H1 (cell line): Measurements from ENCODE around the gene FXR1. TPM values are rescaled to one million over a fixed set of nuclear protein-coding genes. Genes with fewer than 3 reads are reported as not detected.

Experiments used
- ASH2L ChIP-seq: fragments of 200-600, 300-600 bp; sonication (generic); IDR thresholded peaks from one replicate; pipeline ENCODE4 v1.7.1; 2017; ENCODE audit warnings: low read length
- BCL11A ChIP-seq, 2 experiments: IDR thresholded peaks; one replicate each; pipeline ENCODE4 v1.6.1; 2011; ENCODE audit warnings: low read depth in 2 of 2, low read length in 2 of 2, mild to moderate bottlenecking in 2 of 2
- CREB1 ChIP-seq: IDR thresholded peaks from 2 replicates; pipeline ENCODE4 v1.6.1; 2012; ENCODE audit warnings: inconsistent platforms
- EP300 ChIP-seq, 2 experiments: IDR thresholded peaks; 1 replicate in 1 of 2; 2 replicates in 1 of 2; pipeline ENCODE4 v1.6.1; 2011 to 2012; ENCODE audit warnings: low read depth in 2 of 2, low read length in 2 of 2, mild to moderate bottlenecking in 2 of 2, borderline replicate concordance in 1 of 2, inconsistent platforms in 1 of 2, moderate library complexity in 1 of 2
- EZH2 ChIP-seq: fragments of 200-600 bp; sonication (generic); IDR thresholded peaks from 2 replicates; pipeline ENCODE4 v1.7.1; 2012; ENCODE audit warnings: low read depth, mild to moderate bottlenecking, moderate library complexity, low read length, inconsistent platforms; ENCODE audit not compliant: severe bottlenecking
- FOSL1 ChIP-seq: IDR thresholded peaks from 2 replicates; pipeline ENCODE4 v1.6.1; 2011; ENCODE audit warnings: mild to moderate bottlenecking, low read depth, low read length, moderate library complexity; ENCODE audit not compliant: insufficient read depth
- JUN ChIP-seq: IDR thresholded peaks from 2 replicates; pipeline ENCODE4 v1.6.1; 2011; ENCODE audit warnings: low read depth, mild to moderate bottlenecking, improper control_type of control experiment, low read length
- JUND ChIP-seq: IDR thresholded peaks from 2 replicates; pipeline ENCODE4 v1.6.1; 2011; ENCODE audit warnings: mild to moderate bottlenecking, improper control_type of control experiment, low read length
- MAX ChIP-seq: IDR thresholded peaks from 2 replicates; pipeline ENCODE4 v1.6.1; 2012; ENCODE audit warnings: inconsistent platforms
- NANOG ChIP-seq: IDR thresholded peaks from 2 replicates; pipeline ENCODE4 v1.6.1; 2011; ENCODE audit warnings: low read length, low read depth, mild to moderate bottlenecking, inconsistent platforms; ENCODE audit not compliant: insufficient read depth, poor library complexity, severe bottlenecking
- POLR2AphosphoS5 ChIP-seq: IDR thresholded peaks from 2 replicates; pipeline ENCODE4 v1.6.1; 2011; ENCODE audit warnings: low read depth, low read length
- RAD21 ChIP-seq, 2 experiments: IDR thresholded peaks in 1 of 2; conservative IDR thresholded peaks in 1 of 2; 2 replicates each; pipeline ENCODE4 v1.6.1; 2011; ENCODE audit warnings: low read depth in 2 of 2, low read length in 2 of 2, improper control_type of control experiment in 1 of 2, inconsistent platforms in 1 of 2, mild to moderate bottlenecking in 1 of 2, moderate library complexity in 1 of 2
- RBBP5 ChIP-seq: IDR thresholded peaks from 2 replicates; pipeline ENCODE4 v1.7.1; 2012; ENCODE audit warnings: low read depth, mild to moderate bottlenecking, inconsistent platforms, low read length, moderate library complexity, borderline replicate concordance
- RFX5 ChIP-seq: IDR thresholded peaks from 2 replicates; pipeline ENCODE4 v1.6.1; 2011; ENCODE audit warnings: low read depth, low read length, improper control_type of control experiment, borderline replicate concordance
- SIRT6 ChIP-seq: IDR thresholded peaks from one replicate; pipeline ENCODE4 v1.7.1; 2012; ENCODE audit warnings: low read length, inconsistent platforms
- TAF1 ChIP-seq: IDR thresholded peaks from 2 replicates; pipeline ENCODE4 v1.6.1; 2011; ENCODE audit warnings: mild to moderate bottlenecking, low read depth, low read length
- TAF7 ChIP-seq: optimal IDR thresholded peaks from 2 replicates; pipeline ENCODE3; 2011; ENCODE audit warnings: low read depth, mild to moderate bottlenecking, inconsistent platforms, low read length, moderate library complexity, borderline replicate concordance
- TBP ChIP-seq: IDR thresholded peaks from 2 replicates; pipeline ENCODE4 v1.6.1; 2011; ENCODE audit warnings: low read depth, low read length, improper control_type of control experiment
- TCF12 ChIP-seq: IDR thresholded peaks from 2 replicates; pipeline ENCODE4 v1.6.1; 2011; ENCODE audit warnings: low read depth, mild to moderate bottlenecking, low read length
- YY1 ChIP-seq: IDR thresholded peaks from 2 replicates; pipeline ENCODE4 v1.6.1; 2011; ENCODE audit warnings: low read depth, mild to moderate bottlenecking, low read length
- polyA plus RNA-seq, 7 experiments: library from polyadenylated mRNA; depleted of rRNA in 3 of 7; stranded (reverse) in 5 of 7; unstranded in 2 of 7; fragments of >200 nt in 5 of 7; fragments of 200-250 nt in 2 of 7; gene quantifications; 1 replicate in 5 of 7; 2 replicates in 1 of 7; 4 replicates in 1 of 7; pipeline versions ENCODE4 v1.2.1 to v1.2.3, GENCODE V29; 2011 to 2013; ENCODE audit warnings: missing spikeins in 2 of 7, mixed read lengths in 2 of 7
- total RNA-seq: library from RNA; stranded (reverse); fragmentation: NEBNext Ultra II Directional; extraction: Animal tissue kit (Norgen Biotek cat#: 25700); gene quantifications from 2 replicates; pipeline ENCODE4 v1.2.1, GENCODE V29; 2021
- TF ChIP-seq, protein P1 (sequence below), 3 experiments: IDR thresholded peaks; 1 replicate in 2 of 3; 2 replicates in 1 of 3; pipeline versions ENCODE4 v1.5.1 to v1.6.1; 2011; ENCODE audit warnings: low read length in 3 of 3, mild to moderate bottlenecking in 3 of 3, inconsistent platforms in 2 of 3, low read depth in 1 of 3, moderate library complexity in 1 of 3; ENCODE audit not compliant: insufficient read depth in 1 of 3; ENCODE audit errors: control extremely low read depth in 1 of 3

FXR1 gene
- total and polyA plus RNA-seq, 2 of the 8 experiments (the other 6 are each of a cell fraction or from before 2014, with no cell fraction given): 108 to 283 TPM

- peak; percentile 81 for TF ChIP-seq CREB1
- peak; percentile 96 for TF ChIP-seq TAF1
- TF ChIP-seq POLR2AphosphoS5: peak; percentile 93
- TF ChIP-seq RBBP5: peak; percentile 90
- no peak for TF ChIP-seq BCL11A (IDR thresholded peaks at IDR 0.05; ENCODE audit: low read depth in 2 of 2, low read length in 2 of 2)
- 0 out of 3 replicates have a peak, but pooled peaks of 1 of the 2 experiments have one; percentile 7 for TF ChIP-seq EP300 (IDR thresholded peaks at IDR 0.05; ENCODE audit: borderline replicate concordance in 1 of 2, low read depth in 2 of 2, low read length in 2 of 2)
- TF ChIP-seq FOSL1: no peak
- no peak for TF ChIP-seq SIRT6
- no peak for TF ChIP-seq EZH2
- peak; percentile 93 for TF ChIP-seq TAF7
- peak; percentile 58 for TF ChIP-seq ASH2L
- TF ChIP-seq TCF12: peak; percentile 69; the same call in 1 of the 2 replicates
- TF ChIP-seq, protein P1, sequence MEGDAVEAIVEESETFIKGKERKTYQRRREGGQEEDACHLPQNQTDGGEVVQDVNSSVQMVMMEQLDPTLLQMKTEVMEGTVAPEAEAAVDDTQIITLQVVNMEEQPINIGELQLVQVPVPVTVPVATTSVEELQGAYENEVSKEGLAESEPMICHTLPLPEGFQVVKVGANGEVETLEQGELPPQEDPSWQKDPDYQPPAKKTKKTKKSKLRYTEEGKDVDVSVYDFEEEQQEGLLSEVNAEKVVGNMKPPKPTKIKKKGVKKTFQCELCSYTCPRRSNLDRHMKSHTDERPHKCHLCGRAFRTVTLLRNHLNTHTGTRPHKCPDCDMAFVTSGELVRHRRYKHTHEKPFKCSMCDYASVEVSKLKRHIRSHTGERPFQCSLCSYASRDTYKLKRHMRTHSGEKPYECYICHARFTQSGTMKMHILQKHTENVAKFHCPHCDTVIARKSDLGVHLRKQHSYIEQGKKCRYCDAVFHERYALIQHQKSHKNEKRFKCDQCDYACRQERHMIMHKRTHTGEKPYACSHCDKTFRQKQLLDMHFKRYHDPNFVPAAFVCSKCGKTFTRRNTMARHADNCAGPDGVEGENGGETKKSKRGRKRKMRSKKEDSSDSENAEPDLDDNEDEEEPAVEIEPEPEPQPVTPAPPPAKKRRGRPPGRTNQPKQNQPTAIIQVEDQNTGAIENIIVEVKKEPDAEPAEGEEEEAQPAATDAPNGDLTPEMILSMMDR (IDR thresholded peaks at IDR 0.05; ENCODE audit: control extremely low read depth in 1 of 3, insufficient read depth in 1 of 3, low read depth in 1 of 3, low read length in 3 of 3): no peak
- peak; percentile 94 for TF ChIP-seq TBP
- TF ChIP-seq MAX: peak; percentile 75
- TF ChIP-seq RFX5: no peak
- no peak for TF ChIP-seq JUN
- TF ChIP-seq YY1: peak; percentile 69; the same call in 1 of the 2 replicates
- peak; percentile 5 to 22; a peak in 3 of 4 replicates for TF ChIP-seq RAD21 (IDR thresholded peaks at IDR 0.05 in 1 of 2, conservative IDR thresholded peaks at IDR 0.05 in 1 of 2; ENCODE audit: low read depth in 2 of 2, low read length in 2 of 2)
- TF ChIP-seq JUND: no peak
- TF ChIP-seq NANOG: no peak
Observed at GRCh38 chr3:180989291-180990163, 77.1 kb downstream of the FXR1 start, which contains the start of gene DNAJC19 (continued).
